HepG2 (cell line): ENCODE data around the gene BEAN1. TPM values are rescaled to one million over a fixed set of nuclear protein-coding genes. Genes with fewer than 3 reads are reported as not detected.
A peak's percentile ranks its signal among the peaks of the same experiment; 100 is the strongest.

Source experiments
- ATAC-seq: fragments of 200-7000 bp; cut with Tn5 transposase; 3 replicates; pipeline ENCODE4 v1.9.1; 2020; ENCODE audit warnings: mild to moderate bottlenecking, moderate library complexity
- BruUV-seq: library from RNA; stranded (reverse); fragments of 400-500 nt; replicated peaks from 2 replicates; lab custom pipeline; 2021; lab: Mats Ljungman, UMichigan
- CTCF ChIA-PET: fragments of 300-600 bp; formaldehyde crosslinking; extraction: SDS; loops from one replicate; lab custom pipeline; 2021; ENCODE audit warnings: low total read pairs, inconsistent platforms, low intra/inter-chr PET ratio; lab: Yijun Ruan, JAX
- POLR2A ChIA-PET: fragments of 350-600 bp; sonication (Branson Sonifier 250); formaldehyde crosslinking; loops from one replicate; lab custom pipeline; 2020; ENCODE audit warnings: antibody characterized with exemption, inconsistent platforms; lab: Yijun Ruan, JAX
- DNase-seq: peaks from one replicate; pipeline ENCODE4 v3.0.0-alpha.2; 2015; ENCODE audit warnings: low spot score
- FAIRE-seq: peaks from 3 replicates; lab custom pipeline; 2011; peaks lifted over from hg19 to GRCh38; lab: Jason Lieb, UNC
- H2AFZ ChIP-seq: one replicate; pipeline ENCODE4 v1.6.1; 2011; ENCODE audit warnings: low read length, inconsistent platforms
- H3K27ac ChIP-seq: fragments of 300-600 bp; 3 replicates; pipeline ENCODE4 v1.8.0; 2011; ENCODE audit warnings: mixed run types, mild to moderate bottlenecking, mixed read lengths, low read length, inconsistent platforms; ENCODE audit not compliant: insufficient read depth; ENCODE audit errors: extremely low read length
- H3K27me3 ChIP-seq, 2 experiments: fragments of 200-600 bp in 1 of 2; 2 replicates in 1 of 2; 3 replicates in 1 of 2; pipeline versions ENCODE4 v1.6.0 to v1.8.0; 2011; ENCODE audit warnings: low read length in 2 of 2, mild to moderate bottlenecking in 2 of 2, moderate library complexity in 2 of 2, inconsistent platforms in 1 of 2; ENCODE audit not compliant: insufficient read depth in 2 of 2, control insufficient read depth in 1 of 2
- H3K36me3 ChIP-seq, 2 experiments: fragments of 200-600 bp in 1 of 2; replicated peaks in 1 of 2; 2 replicates in 1 of 2; 3 replicates in 1 of 2; pipeline versions ENCODE4 v1.5.1 to v1.8.0; 2011; ENCODE audit warnings: low read length in 2 of 2, inconsistent platforms in 1 of 2; ENCODE audit not compliant: insufficient read depth in 2 of 2, control insufficient read depth in 1 of 2
- H3K4me1 ChIP-seq: 2 replicates; pipeline ENCODE4 v1.5.1; 2012; ENCODE audit warnings: low read length, inconsistent platforms; ENCODE audit not compliant: insufficient read depth
- H3K4me2 ChIP-seq: 2 replicates; pipeline ENCODE4 v1.6.0; 2011; ENCODE audit warnings: low read depth, low read length, inconsistent platforms
- H3K4me3 ChIP-seq, 3 experiments: fragments of 200-600 bp in 1 of 3; sonication (generic), shearing (Covaris generic) in 1 of 3; replicated peaks in 1 of 3; 2 replicates each; pipeline ENCODE4 v1.5.1; 2011 to 2016; ENCODE audit warnings: low read length in 3 of 3, inconsistent platforms in 2 of 3, low read depth in 2 of 3, mild to moderate bottlenecking in 2 of 3, control low read depth in 1 of 3, mixed read lengths in 1 of 3; ENCODE audit not compliant: insufficient read depth in 1 of 3
- H3K79me2 ChIP-seq: one replicate; pipeline ENCODE4 v1.6.1; 2011; ENCODE audit warnings: low read length, inconsistent platforms; ENCODE audit not compliant: insufficient read depth
- H3K9ac ChIP-seq: 2 replicates; pipeline ENCODE4 v1.6.0; 2011; ENCODE audit warnings: mild to moderate bottlenecking, low read depth, low read length, inconsistent platforms; ENCODE audit not compliant: insufficient read depth
- H3K9me3 ChIP-seq: 2 replicates; pipeline ENCODE4 v1.5.1; 2012; ENCODE audit warnings: mild to moderate bottlenecking, low read length
- H4K20me1 ChIP-seq: 2 replicates; pipeline ENCODE4 v1.6.0; 2011; ENCODE audit warnings: inconsistent platforms, mild to moderate bottlenecking, low read length, moderate library complexity; ENCODE audit not compliant: insufficient read depth
- ATF7 ChIP-seq, 2 experiments: fragments of 450-650 bp in 1 of 2; sonication (generic) in 1 of 2; formaldehyde crosslinking in 1 of 2; IDR thresholded peaks; 2 replicates each; pipeline versions ENCODE4 v1.4.0 to v1.6.1; 2016 to 2020; ENCODE audit warnings: antibody characterized with exemption in 1 of 2, mild to moderate bottlenecking in 1 of 2, missing genetic modification reagents in 1 of 2
- IRF9 ChIP-seq: sonication (generic); formaldehyde crosslinking; IDR thresholded peaks from 2 replicates; pipeline ENCODE4 v1.8.0; 2022; ENCODE audit warnings: missing genetic modification reagents, mild to moderate bottlenecking, borderline replicate concordance
- ZFP36L2 ChIP-seq: sonication (generic); formaldehyde crosslinking; IDR thresholded peaks from 2 replicates; pipeline ENCODE4 v1.4.0; 2020; ENCODE audit warnings: missing genetic modification reagents
- WGBS: methylation state at CpG from one replicate; pipeline ENCODE4 v1.1.6; 2017; ENCODE audit warnings: low lambda C conversion rate; 5-methylcytosine and 5-hydroxymethylcytosine counted together
- in situ Hi-C: cut with HindIII; loops from 2 replicates; pipeline ENCODE4 v1.10.0; 2017; ENCODE audit warnings: low pct_unique_long_range_greater_than_20kb; ENCODE audit not compliant: extremely low pct_ligation_motif_present
- intact Hi-C: fragments of 100-400 bp; cut with micrococcal nuclease; formaldehyde crosslinking; loops from one replicate; pipeline ENCODE4 v1.10.0; 2022; ENCODE audit not compliant: unreplicated experiment
- polyA plus RNA-seq, 8 experiments: library from polyadenylated mRNA; depleted of rRNA in 3 of 8; stranded (reverse) in 7 of 8; unstranded in 1 of 8; fragments of >200 nt; fragmentation: Illumina TruSeq in 4 of 8; extraction: Trizol in 4 of 8; gene quantifications; 2 replicates each; pipeline versions ENCODE4 v1.2.1 to v1.2.3, GENCODE V29; 2011 to 2016; ENCODE audit warnings: low read depth in 4 of 8, missing spikeins in 1 of 8, mixed read lengths in 1 of 8; ENCODE audit not compliant: insufficient read depth in 1 of 8
- total RNA-seq, 5 experiments: library from RNA; depleted of rRNA; stranded (reverse); fragments of >200 nt; fragmentation: Illumina TruSeq; extraction: Trizol; gene quantifications; 2 replicates each; pipeline ENCODE4 v1.2.3, GENCODE V29; 2016; ENCODE audit warnings: low read depth in 1 of 5

BEAN1 gene
- total and polyA plus RNA-seq, 2 of the 13 experiments (the other 11 are each of a cell fraction or from before 2014, with no cell fraction given): 0.53 to 1.4 TPM

- TF ChIP-seq IRF9 (CRISPR knock-in tag): no peak
Measured at GRCh38 chr16:66383551-66383950, 43.5 kb upstream of the BEAN1 start (continued).

GRCh38 chr16:66385415-66385814 lies 41.7 kb upstream of the BEAN1 start:
- intact Hi-C loops: no loop called here
- TF ChIP-seq ATF7 (IDR thresholded peaks at IDR 0.05) (peak; percentile 54), ATF7 (CRISPR knock-in tag; IDR thresholded peaks at IDR 0.05) (no peak), ZFP36L2 (CRISPR knock-in tag) (no peak)
- Histone ChIP-seq H2AFZ (no peak overlapping the region), H3K36me3 (no peaks in the 10 kb centered on the region), H3K4me1 (peaks cover 44% of the 10 kb centered on the region), H3K9ac (no peak overlapping the region), H3K4me3 (no peak overlapping the region), H3K27me3 (no peaks in the 10 kb centered on the region), H3K27ac (no peak overlapping the region), H3K79me2 (no peaks in the 10 kb centered on the region), H3K9me3 (no peaks in the 10 kb centered on the region), H3K4me2 (no peak overlapping the region), H4K20me1 (no peaks in the 10 kb centered on the region)
- BruUV-seq: no TSS peak
- DNase-seq: no peak
- ChIA-PET POLR2A (no interaction called here), CTCF (no interaction called here)
- WGBS: 78% methylated on average over 4 of the region's 4 CpGs
- no peak for FAIRE-seq
- in situ Hi-C loops: no loop called here
- ATAC-seq: no peak
